ENCODE results near the gene KCNG2. TPM values are rescaled to one million over a fixed set of nuclear protein-coding genes. Genes with fewer than 3 reads are reported as not detected.

The KCNG2 gene
- total RNA-seq, 1 experiment from 2014 or later: not detected

DNA sequence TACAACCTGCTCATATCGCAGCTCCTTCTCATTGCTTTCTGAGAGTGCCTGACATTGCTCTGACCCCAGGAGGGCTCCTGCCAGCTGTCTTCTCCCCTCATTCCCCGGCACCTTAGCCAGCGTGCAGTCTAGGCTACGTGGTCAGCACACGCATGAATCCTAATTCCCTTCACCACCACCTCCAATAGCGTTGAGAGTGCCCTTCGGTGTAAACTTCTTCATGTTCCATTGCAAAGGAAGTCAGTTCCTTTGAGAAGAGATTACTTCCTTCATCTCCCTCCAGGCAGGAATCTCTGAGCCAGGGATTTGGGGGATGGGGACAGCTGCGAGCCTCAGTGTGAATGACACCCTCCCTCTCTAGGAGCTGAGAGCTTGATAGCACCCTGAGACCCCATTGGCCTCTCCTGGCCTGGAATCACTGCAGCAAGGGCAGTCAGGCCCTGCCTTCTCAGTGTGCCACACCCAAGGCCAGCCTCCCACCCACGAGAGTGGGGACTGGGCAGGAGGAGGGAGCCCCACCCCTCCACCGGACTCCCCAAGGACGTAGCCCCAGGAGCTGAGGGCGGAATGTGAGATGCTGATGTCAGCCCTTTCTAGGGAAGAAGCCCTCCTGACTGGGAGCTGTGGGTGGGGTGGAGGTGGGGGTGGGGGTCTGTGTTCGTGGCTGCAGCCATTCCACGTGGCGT lies 100.3 kb downstream of the KCNG2 start:
- Histone ChIP-seq H3K9me3 (ENCODE audit: insufficient read depth, low read depth) (peaks cover 33% of the 10 kb centered on the region), H3K9me2 (ENCODE audit: insufficient read depth) (no peaks in the 10 kb centered on the region), H3K27ac (no peak overlapping the region), H3F3A (ENCODE audit: insufficient read depth, low read depth) (peaks cover 6% of the 10 kb centered on the region; the same call in 1 of the 2 replicates), H3K4me3 (no peak overlapping the region), H3K79me2 (ENCODE audit: low read depth) (no peaks in the 10 kb centered on the region), H3K27me3 (ENCODE audit: insufficient read depth, low read depth) (no peaks in the 10 kb centered on the region), H4K20me1 (ENCODE audit: insufficient read depth) (no peaks in the 10 kb centered on the region), H2AFZ (no peak overlapping the region), H3K4me2 (no peak overlapping the region), H3K36me3 (ENCODE audit: low read depth) (no peaks in the 10 kb centered on the region), H3K4me1 (replicated peaks; ENCODE audit: insufficient read depth) (no peaks in the 10 kb centered on the region)
- no TSS peak for BruUV-seq (replicated peaks)
- ChIA-PET CTCF (no interaction called here), POLR2A (ENCODE audit: unreplicated experiment) (no interaction called here)
- intact Hi-C loops (cut with micrococcal nuclease; ENCODE audit: unreplicated experiment): no loop called here
- TF ChIP-seq, protein P1, sequence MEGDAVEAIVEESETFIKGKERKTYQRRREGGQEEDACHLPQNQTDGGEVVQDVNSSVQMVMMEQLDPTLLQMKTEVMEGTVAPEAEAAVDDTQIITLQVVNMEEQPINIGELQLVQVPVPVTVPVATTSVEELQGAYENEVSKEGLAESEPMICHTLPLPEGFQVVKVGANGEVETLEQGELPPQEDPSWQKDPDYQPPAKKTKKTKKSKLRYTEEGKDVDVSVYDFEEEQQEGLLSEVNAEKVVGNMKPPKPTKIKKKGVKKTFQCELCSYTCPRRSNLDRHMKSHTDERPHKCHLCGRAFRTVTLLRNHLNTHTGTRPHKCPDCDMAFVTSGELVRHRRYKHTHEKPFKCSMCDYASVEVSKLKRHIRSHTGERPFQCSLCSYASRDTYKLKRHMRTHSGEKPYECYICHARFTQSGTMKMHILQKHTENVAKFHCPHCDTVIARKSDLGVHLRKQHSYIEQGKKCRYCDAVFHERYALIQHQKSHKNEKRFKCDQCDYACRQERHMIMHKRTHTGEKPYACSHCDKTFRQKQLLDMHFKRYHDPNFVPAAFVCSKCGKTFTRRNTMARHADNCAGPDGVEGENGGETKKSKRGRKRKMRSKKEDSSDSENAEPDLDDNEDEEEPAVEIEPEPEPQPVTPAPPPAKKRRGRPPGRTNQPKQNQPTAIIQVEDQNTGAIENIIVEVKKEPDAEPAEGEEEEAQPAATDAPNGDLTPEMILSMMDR (conservative IDR thresholded peaks at IDR 0.05): no peak
- TF ChIP-seq EZH2 (IDR thresholded peaks at IDR 0.05; ENCODE audit: low read depth): no peak
- no peak for DNase-seq

DNA sequence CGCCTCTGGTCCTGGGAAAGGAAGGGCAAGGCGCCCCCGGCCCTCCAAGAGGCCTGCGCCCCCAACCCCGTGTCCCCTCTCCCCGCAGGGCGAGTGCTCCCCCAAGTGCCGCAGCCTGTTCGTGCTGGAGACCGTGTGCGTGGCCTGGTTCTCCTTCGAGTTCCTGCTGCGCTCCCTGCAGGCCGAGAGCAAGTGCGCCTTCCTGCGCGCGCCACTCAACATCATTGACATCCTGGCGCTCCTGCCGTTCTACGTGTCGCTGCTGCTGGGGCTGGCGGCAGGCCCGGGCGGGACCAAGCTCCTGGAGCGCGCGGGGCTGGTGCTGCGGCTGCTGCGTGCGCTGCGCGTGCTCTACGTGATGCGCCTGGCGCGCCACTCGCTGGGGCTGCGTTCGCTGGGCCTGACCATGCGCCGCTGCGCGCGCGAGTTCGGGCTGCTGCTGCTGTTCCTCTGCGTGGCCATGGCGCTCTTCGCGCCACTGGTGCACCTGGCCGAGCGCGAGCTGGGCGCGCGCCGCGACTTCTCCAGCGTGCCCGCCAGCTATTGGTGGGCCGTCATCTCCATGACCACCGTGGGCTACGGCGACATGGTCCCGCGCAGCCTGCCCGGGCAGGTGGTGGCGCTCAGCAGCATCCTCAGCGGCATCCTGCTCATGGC lies 101.3 kb downstream of the KCNG2 start:
- H3K36me3 ChIP-seq (ENCODE audit: low read depth): no peaks in the 10 kb centered on the region
- H3K79me2 ChIP-seq (ENCODE audit: low read depth): no peaks in the 10 kb centered on the region
- no peaks in the 10 kb centered on the region for H4K20me1 ChIP-seq (ENCODE audit: insufficient read depth)
- ChIA-PET CTCF (no interaction called here), POLR2A (ENCODE audit: unreplicated experiment) (no interaction called here)
- no peaks in the 10 kb centered on the region for H3K4me1 ChIP-seq (replicated peaks; ENCODE audit: insufficient read depth)
- no TSS peak for BruUV-seq (replicated peaks)
- H3K27me3 ChIP-seq (ENCODE audit: insufficient read depth, low read depth): no peaks in the 10 kb centered on the region
- peaks cover 33% of the 10 kb centered on the region for H3K9me3 ChIP-seq (ENCODE audit: insufficient read depth, low read depth)
- H2AFZ ChIP-seq: no peak overlapping the region
- intact Hi-C loops (cut with micrococcal nuclease; ENCODE audit: unreplicated experiment): no loop called here
- DNase-seq: no peak
- H3K4me2 ChIP-seq: no peak overlapping the region
- no peak overlapping the region for H3K27ac ChIP-seq
- no peak for TF ChIP-seq EZH2 (IDR thresholded peaks at IDR 0.05; ENCODE audit: low read depth)
- TF ChIP-seq, protein P1 (conservative IDR thresholded peaks at IDR 0.05): no peak
- no peaks in the 10 kb centered on the region for H3K9me2 ChIP-seq (ENCODE audit: insufficient read depth)
- H3F3A ChIP-seq (ENCODE audit: insufficient read depth, low read depth): peaks cover 6% of the 10 kb centered on the region; the same call in 1 of the 2 replicates
- H3K4me3 ChIP-seq: no peak overlapping the region

- CTCF ChIA-PET: no interaction called here
- Histone ChIP-seq H3K4me2 (no peak overlapping the region), H3K27me3 (ENCODE audit: insufficient read depth, low read depth) (no peaks in the 10 kb centered on the region), H3K9me2 (ENCODE audit: insufficient read depth) (no peaks in the 10 kb centered on the region), H3K9me3 (ENCODE audit: insufficient read depth, low read depth) (peaks cover 33% of the 10 kb centered on the region), H2AFZ (no peak overlapping the region), H3K27ac (no peak overlapping the region), H3K36me3 (ENCODE audit: low read depth) (no peaks in the 10 kb centered on the region), H3K4me3 (no peak overlapping the region), H3F3A (ENCODE audit: insufficient read depth, low read depth) (peaks cover 6% of the 10 kb centered on the region; the same call in 1 of the 2 replicates), H4K20me1 (ENCODE audit: insufficient read depth) (no peaks in the 10 kb centered on the region), H3K4me1 (replicated peaks; ENCODE audit: insufficient read depth) (no peaks in the 10 kb centered on the region), H3K79me2 (ENCODE audit: low read depth) (no peaks in the 10 kb centered on the region)
- no TSS peak for BruUV-seq (replicated peaks)
- POLR2A ChIA-PET (ENCODE audit: unreplicated experiment): no interaction called here
- intact Hi-C loops (cut with micrococcal nuclease; ENCODE audit: unreplicated experiment): no loop called here
- no peak for DNase-seq
- TF ChIP-seq, protein P1 (conservative IDR thresholded peaks at IDR 0.05): no peak
- no peak for TF ChIP-seq EZH2 (IDR thresholded peaks at IDR 0.05; ENCODE audit: low read depth)
Observed at GRCh38 chr18:79899609-79900445, 102.1 kb downstream of the KCNG2 start.
